GM23338 (cell line): Measurements from ENCODE around the gene FYTTD1. TPM values are rescaled to one million over a fixed set of nuclear protein-coding genes. Genes with fewer than 3 reads are reported as not detected.

Experiments
- ATAC-seq: fragments of 200-7000 bp; cut with Tn5 transposase; 3 replicates; pipeline ENCODE4 v1.9.1; 2020
- DNase-seq: peaks from one replicate; pipeline ENCODE4 v3.0.0-alpha.2; 2015; ENCODE audit warnings: low spot score
- H2AFZ ChIP-seq: fragments of 200-600 bp; sonication (generic); 2 replicates; pipeline ENCODE4 v1.8.0; 2016; ENCODE audit warnings: antibody characterized with exemption, mild to moderate bottlenecking, moderate library complexity
- H3F3A ChIP-seq: fragments of 200-600 bp; sonication (generic); replicated peaks from 2 replicates; pipeline ENCODE4 v1.8.0; 2017; ENCODE audit warnings: antibody characterized with exemption, mixed run types, low read depth
- H3K27ac ChIP-seq: fragments of 200-600 bp; sonication (generic); 2 replicates; pipeline ENCODE4 v1.6.1; 2016; ENCODE audit warnings: low read depth
- H3K27me3 ChIP-seq: fragments of 200-600 bp; sonication (generic); 2 replicates; pipeline ENCODE4 v1.8.0; 2016; ENCODE audit warnings: mild to moderate bottlenecking, mixed run types, moderate library complexity; ENCODE audit not compliant: insufficient read depth
- H3K36me3 ChIP-seq: fragments of 200-600 bp; sonication (generic); 2 replicates; pipeline ENCODE4 v1.8.0; 2016; ENCODE audit warnings: mild to moderate bottlenecking; ENCODE audit not compliant: insufficient read depth
- H3K4me1 ChIP-seq: fragments of 200-600 bp; sonication (generic); 2 replicates; pipeline ENCODE4 v1.8.0; 2016; ENCODE audit warnings: mild to moderate bottlenecking, moderate library complexity; ENCODE audit not compliant: insufficient read depth
- H3K4me2 ChIP-seq: fragments of 200-600 bp; sonication (generic); 2 replicates; pipeline ENCODE4 v1.7.1; 2017; ENCODE audit warnings: mixed run types
- H3K4me3 ChIP-seq: fragments of 200-600 bp; sonication (generic); 2 replicates; pipeline ENCODE4 v1.6.1; 2016; ENCODE audit warnings: mixed run types
- H3K79me2 ChIP-seq: fragments of 200-600 bp; sonication (generic); replicated peaks from 2 replicates; pipeline ENCODE4 v1.8.0; 2017; ENCODE audit warnings: mild to moderate bottlenecking; ENCODE audit not compliant: insufficient read depth
- H3K9me2 ChIP-seq: fragments of 200-600 bp; sonication (generic); 2 replicates; pipeline ENCODE4 v1.8.0; 2017; ENCODE audit not compliant: insufficient read depth
- H4K20me1 ChIP-seq: fragments of 200-600 bp; sonication (generic); replicated peaks from 2 replicates; pipeline ENCODE4 v1.8.0; 2017; ENCODE audit warnings: mild to moderate bottlenecking; ENCODE audit not compliant: insufficient read depth
- H3K27ac Mint-ChIP-seq: 2 replicates; pipeline ENCODE4 v1.8.0; 2020; ENCODE audit warnings: inconsistent platforms, mild to moderate bottlenecking, moderate library complexity, mixed read lengths
- H3K27me3 Mint-ChIP-seq: 3 replicates; pipeline ENCODE4 v1.8.0; 2022; ENCODE audit warnings: low read depth, mild to moderate bottlenecking, moderate library complexity, mixed read lengths, inconsistent platforms; ENCODE audit not compliant: insufficient read depth, poor library complexity
- H3K36me3 Mint-ChIP-seq: 3 replicates; pipeline ENCODE4 v1.8.0; 2021; ENCODE audit warnings: low read depth, mild to moderate bottlenecking, inconsistent platforms, moderate library complexity, mixed read lengths
- H3K4me1 Mint-ChIP-seq: 3 replicates; pipeline ENCODE4 v1.8.0; 2020; ENCODE audit warnings: mild to moderate bottlenecking, inconsistent platforms, mixed read lengths
- H3K4me3 Mint-ChIP-seq: 3 replicates; pipeline ENCODE4 v1.8.0; 2021; ENCODE audit warnings: moderate library complexity, mild to moderate bottlenecking, inconsistent platforms, mixed read lengths
- H3K9me3 Mint-ChIP-seq: 3 replicates; pipeline ENCODE4 v1.8.0; 2020; ENCODE audit warnings: moderate library complexity, mild to moderate bottlenecking, inconsistent platforms, mixed read lengths
- CREB1 ChIP-seq: fragments of 250-450 bp; sonication (Bioruptor Pico); IDR thresholded peaks from 2 replicates; pipeline ENCODE4 v1.5.0; 2020; ENCODE audit warnings: low read depth, mild to moderate bottlenecking, moderate library complexity
- EZH2 ChIP-seq: fragments of 200-600 bp; sonication (generic); IDR thresholded peaks from one replicate; pipeline ENCODE4 v1.8.0; 2017; ENCODE audit warnings: antibody characterized with exemption, mild to moderate bottlenecking, low read depth; ENCODE audit not compliant: unreplicated experiment
- EZH2phosphoT487 ChIP-seq: fragments of 200-600 bp; sonication (generic); IDR thresholded peaks from one replicate; pipeline ENCODE4 v1.8.1; 2018; ENCODE audit warnings: antibody characterized with exemption; ENCODE audit not compliant: unreplicated experiment
- JUNB ChIP-seq: IDR thresholded peaks from one replicate; pipeline ENCODE4 v1.6.1; 2016; ENCODE audit warnings: antibody characterized with exemption; ENCODE audit not compliant: unreplicated experiment
- NANOG ChIP-seq: IDR thresholded peaks from 2 replicates; pipeline ENCODE4 v1.6.1; 2016; ENCODE audit warnings: antibody characterized with exemption, borderline replicate concordance
- POLR2AphosphoS5 ChIP-seq: IDR thresholded peaks from 2 replicates; pipeline ENCODE4 v1.6.1; 2016; ENCODE audit warnings: antibody characterized with exemption, low read depth
- STAT1 ChIP-seq: IDR thresholded peaks from one replicate; pipeline ENCODE4 v1.6.1; 2016; ENCODE audit warnings: antibody characterized with exemption; ENCODE audit not compliant: unreplicated experiment
- ZNF114 ChIP-seq: fragments of 250-450 bp; sonication (Bioruptor Pico); IDR thresholded peaks from 2 replicates; pipeline ENCODE4 v1.5.0; 2020; ENCODE audit warnings: mild to moderate bottlenecking, moderate library complexity
- ZNF331 ChIP-seq: fragments of 250-450 bp; sonication (Bioruptor Pico); IDR thresholded peaks from 2 replicates; pipeline ENCODE4 v1.5.0; 2020; ENCODE audit warnings: low read depth, mild to moderate bottlenecking, moderate library complexity
- polyA plus RNA-seq: library from polyadenylated mRNA; unstranded; fragments of >200 nt; fragmentation: Nextera tagmentation; extraction: Ambion mirVana; gene quantifications from 2 replicates; pipeline ENCODE4 v1.2.1, GENCODE V29; 2016
- total RNA-seq: library from RNA; depleted of rRNA; stranded (reverse); fragments of >200 nt; shearing (Covaris generic); gene quantifications from 2 replicates; pipeline ENCODE4 v1.2.3, GENCODE V29; 2014
- TF ChIP-seq, protein P1 (sequence below), 2 experiments: fragments of 200-600 bp in 1 of 2; sonication (generic) in 1 of 2; conservative IDR thresholded peaks; 2 replicates each; pipeline versions ENCODE4 v1.5.1 to v1.6.1; 2016 to 2017; ENCODE audit warnings: antibody characterized with exemption in 2 of 2, low read depth in 2 of 2, mild to moderate bottlenecking in 2 of 2, moderate library complexity in 1 of 2
- TF ChIP-seq, protein P2 (sequence below): IDR thresholded peaks from 2 replicates; pipeline ENCODE4 v1.6.1; 2016; ENCODE audit warnings: antibody characterized with exemption
- TF ChIP-seq, protein P3 (sequence below): fragments of 250-450 bp; sonication (Bioruptor Pico); IDR thresholded peaks from 2 replicates; pipeline ENCODE4 v1.5.0; 2020; ENCODE audit warnings: mild to moderate bottlenecking, moderate library complexity

Gene FYTTD1
- total and polyA plus RNA-seq, 2 experiments from 2014 or later: 13.7 to 14.8 TPM

DNA sequence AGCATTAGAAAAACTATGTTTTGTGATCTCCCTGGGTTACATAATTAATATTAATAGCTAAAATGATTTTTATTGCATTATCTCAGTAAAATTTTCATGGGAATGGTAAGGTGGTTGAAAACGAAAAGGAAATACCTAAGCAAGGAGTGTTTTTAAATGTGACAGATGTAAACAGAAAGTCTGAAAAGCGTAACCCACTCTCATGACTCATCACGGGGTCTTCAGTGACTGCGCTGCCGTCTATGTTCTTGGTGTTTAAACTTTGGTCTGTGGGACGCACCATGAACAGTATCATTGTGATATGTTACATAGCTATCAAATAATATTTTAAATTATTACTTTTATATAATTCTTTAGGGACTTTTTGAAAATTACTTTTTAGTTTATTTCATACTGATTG lies 61.2 kb downstream of the FYTTD1 start:
- H4K20me1 ChIP-seq: peaks cover 34% of the 10 kb centered on the region
- no peaks in the 10 kb centered on the region for H3K9me2 ChIP-seq
- no peak overlapping the region for H3K4me3 Mint-ChIP-seq
- H3K27ac Mint-ChIP-seq: no peak overlapping the region
- H3K4me2 ChIP-seq: no peak overlapping the region
- H3K79me2 ChIP-seq: peaks cover 99% of the 10 kb centered on the region
- H3K27me3 ChIP-seq: no peaks in the 10 kb centered on the region
- H3K27ac ChIP-seq: no peak overlapping the region
- no peak for DNase-seq
- H3K4me1 Mint-ChIP-seq: peaks cover 16% of the 10 kb centered on the region
- ATAC-seq: no peak
- no peak for TF ChIP-seq STAT1
- TF ChIP-seq, protein P1, sequence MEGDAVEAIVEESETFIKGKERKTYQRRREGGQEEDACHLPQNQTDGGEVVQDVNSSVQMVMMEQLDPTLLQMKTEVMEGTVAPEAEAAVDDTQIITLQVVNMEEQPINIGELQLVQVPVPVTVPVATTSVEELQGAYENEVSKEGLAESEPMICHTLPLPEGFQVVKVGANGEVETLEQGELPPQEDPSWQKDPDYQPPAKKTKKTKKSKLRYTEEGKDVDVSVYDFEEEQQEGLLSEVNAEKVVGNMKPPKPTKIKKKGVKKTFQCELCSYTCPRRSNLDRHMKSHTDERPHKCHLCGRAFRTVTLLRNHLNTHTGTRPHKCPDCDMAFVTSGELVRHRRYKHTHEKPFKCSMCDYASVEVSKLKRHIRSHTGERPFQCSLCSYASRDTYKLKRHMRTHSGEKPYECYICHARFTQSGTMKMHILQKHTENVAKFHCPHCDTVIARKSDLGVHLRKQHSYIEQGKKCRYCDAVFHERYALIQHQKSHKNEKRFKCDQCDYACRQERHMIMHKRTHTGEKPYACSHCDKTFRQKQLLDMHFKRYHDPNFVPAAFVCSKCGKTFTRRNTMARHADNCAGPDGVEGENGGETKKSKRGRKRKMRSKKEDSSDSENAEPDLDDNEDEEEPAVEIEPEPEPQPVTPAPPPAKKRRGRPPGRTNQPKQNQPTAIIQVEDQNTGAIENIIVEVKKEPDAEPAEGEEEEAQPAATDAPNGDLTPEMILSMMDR (conservative IDR thresholded peaks at IDR 0.05; ENCODE audit: low read depth in 2 of 2): no peak
- no peak for TF ChIP-seq EZH2
- TF ChIP-seq POLR2AphosphoS5: no peak
- TF ChIP-seq, protein P2, sequence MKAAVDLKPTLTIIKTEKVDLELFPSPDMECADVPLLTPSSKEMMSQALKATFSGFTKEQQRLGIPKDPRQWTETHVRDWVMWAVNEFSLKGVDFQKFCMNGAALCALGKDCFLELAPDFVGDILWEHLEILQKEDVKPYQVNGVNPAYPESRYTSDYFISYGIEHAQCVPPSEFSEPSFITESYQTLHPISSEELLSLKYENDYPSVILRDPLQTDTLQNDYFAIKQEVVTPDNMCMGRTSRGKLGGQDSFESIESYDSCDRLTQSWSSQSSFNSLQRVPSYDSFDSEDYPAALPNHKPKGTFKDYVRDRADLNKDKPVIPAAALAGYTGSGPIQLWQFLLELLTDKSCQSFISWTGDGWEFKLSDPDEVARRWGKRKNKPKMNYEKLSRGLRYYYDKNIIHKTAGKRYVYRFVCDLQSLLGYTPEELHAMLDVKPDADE: no peak
- no peak for TF ChIP-seq JUNB
- TF ChIP-seq CREB1 (CRISPR knock-in tag): no peak
- H2AFZ ChIP-seq: no peak overlapping the region
- H3K36me3 Mint-ChIP-seq: peaks cover 9% of the 10 kb centered on the region; the same call in 1 of the 3 replicates
- H3K36me3 ChIP-seq: no peaks in the 10 kb centered on the region
- peaks cover 2% of the 10 kb centered on the region for H3K27me3 Mint-ChIP-seq
- H3K4me3 ChIP-seq: no peak overlapping the region
- H3F3A ChIP-seq: no peaks in the 10 kb centered on the region
- H3K9me3 Mint-ChIP-seq: no peaks in the 10 kb centered on the region; the same call in 2 of the 3 replicates
- peaks cover 19% of the 10 kb centered on the region for H3K4me1 ChIP-seq

DNA sequence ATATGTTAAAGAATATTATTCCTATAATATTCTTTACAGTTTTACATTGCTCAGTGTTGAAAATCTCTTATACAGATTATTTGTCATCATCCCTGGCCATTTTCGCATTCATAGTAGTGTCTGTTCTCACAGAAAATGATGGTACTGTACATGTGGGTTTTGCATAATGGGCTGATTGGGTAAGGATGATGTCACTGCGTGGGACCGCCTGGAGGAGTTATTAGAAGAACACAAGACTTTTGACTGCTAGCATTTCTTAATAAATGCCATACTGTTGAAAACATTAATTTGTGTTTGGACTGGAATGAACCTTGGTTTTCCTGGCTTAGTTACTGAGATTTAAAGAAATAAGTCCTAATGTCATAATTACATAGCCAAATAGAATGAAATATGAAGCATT lies 61.7 kb downstream of the FYTTD1 start:
- Mint-ChIP-seq H3K27ac (no peak overlapping the region), H3K9me3 (no peaks in the 10 kb centered on the region; the same call in 2 of the 3 replicates), H3K4me1 (peaks cover 16% of the 10 kb centered on the region), H3K27me3 (peaks cover 2% of the 10 kb centered on the region), H3K4me3 (no peak overlapping the region), H3K36me3 (peaks cover 6% of the 10 kb centered on the region; the same call in 1 of the 3 replicates)
- H3K27me3 ChIP-seq: no peaks in the 10 kb centered on the region
- H4K20me1 ChIP-seq: peaks cover 34% of the 10 kb centered on the region
- no peaks in the 10 kb centered on the region for H3K9me2 ChIP-seq
- no peaks in the 10 kb centered on the region for H3F3A ChIP-seq
- peaks cover 99% of the 10 kb centered on the region for H3K79me2 ChIP-seq
- no peak overlapping the region for H2AFZ ChIP-seq
- DNase-seq (no peak), ATAC-seq (no peak)
- no peak overlapping the region for H3K4me2 ChIP-seq
- H3K4me3 ChIP-seq: no peak overlapping the region
- H3K4me1 ChIP-seq: peaks cover 19% of the 10 kb centered on the region
- H3K36me3 ChIP-seq: no peaks in the 10 kb centered on the region
- no peak overlapping the region for H3K27ac ChIP-seq
- TF ChIP-seq EZH2phosphoT487 (no peak), STAT1 (no peak), JUNB (no peak), EZH2 (no peak), CREB1 (CRISPR knock-in tag) (no peak), ZNF331 (CRISPR knock-in tag) (no peak), ZNF114 (CRISPR knock-in tag) (no peak), NANOG (no peak)
- TF ChIP-seq, protein P2: no peak
- TF ChIP-seq, protein P3, sequence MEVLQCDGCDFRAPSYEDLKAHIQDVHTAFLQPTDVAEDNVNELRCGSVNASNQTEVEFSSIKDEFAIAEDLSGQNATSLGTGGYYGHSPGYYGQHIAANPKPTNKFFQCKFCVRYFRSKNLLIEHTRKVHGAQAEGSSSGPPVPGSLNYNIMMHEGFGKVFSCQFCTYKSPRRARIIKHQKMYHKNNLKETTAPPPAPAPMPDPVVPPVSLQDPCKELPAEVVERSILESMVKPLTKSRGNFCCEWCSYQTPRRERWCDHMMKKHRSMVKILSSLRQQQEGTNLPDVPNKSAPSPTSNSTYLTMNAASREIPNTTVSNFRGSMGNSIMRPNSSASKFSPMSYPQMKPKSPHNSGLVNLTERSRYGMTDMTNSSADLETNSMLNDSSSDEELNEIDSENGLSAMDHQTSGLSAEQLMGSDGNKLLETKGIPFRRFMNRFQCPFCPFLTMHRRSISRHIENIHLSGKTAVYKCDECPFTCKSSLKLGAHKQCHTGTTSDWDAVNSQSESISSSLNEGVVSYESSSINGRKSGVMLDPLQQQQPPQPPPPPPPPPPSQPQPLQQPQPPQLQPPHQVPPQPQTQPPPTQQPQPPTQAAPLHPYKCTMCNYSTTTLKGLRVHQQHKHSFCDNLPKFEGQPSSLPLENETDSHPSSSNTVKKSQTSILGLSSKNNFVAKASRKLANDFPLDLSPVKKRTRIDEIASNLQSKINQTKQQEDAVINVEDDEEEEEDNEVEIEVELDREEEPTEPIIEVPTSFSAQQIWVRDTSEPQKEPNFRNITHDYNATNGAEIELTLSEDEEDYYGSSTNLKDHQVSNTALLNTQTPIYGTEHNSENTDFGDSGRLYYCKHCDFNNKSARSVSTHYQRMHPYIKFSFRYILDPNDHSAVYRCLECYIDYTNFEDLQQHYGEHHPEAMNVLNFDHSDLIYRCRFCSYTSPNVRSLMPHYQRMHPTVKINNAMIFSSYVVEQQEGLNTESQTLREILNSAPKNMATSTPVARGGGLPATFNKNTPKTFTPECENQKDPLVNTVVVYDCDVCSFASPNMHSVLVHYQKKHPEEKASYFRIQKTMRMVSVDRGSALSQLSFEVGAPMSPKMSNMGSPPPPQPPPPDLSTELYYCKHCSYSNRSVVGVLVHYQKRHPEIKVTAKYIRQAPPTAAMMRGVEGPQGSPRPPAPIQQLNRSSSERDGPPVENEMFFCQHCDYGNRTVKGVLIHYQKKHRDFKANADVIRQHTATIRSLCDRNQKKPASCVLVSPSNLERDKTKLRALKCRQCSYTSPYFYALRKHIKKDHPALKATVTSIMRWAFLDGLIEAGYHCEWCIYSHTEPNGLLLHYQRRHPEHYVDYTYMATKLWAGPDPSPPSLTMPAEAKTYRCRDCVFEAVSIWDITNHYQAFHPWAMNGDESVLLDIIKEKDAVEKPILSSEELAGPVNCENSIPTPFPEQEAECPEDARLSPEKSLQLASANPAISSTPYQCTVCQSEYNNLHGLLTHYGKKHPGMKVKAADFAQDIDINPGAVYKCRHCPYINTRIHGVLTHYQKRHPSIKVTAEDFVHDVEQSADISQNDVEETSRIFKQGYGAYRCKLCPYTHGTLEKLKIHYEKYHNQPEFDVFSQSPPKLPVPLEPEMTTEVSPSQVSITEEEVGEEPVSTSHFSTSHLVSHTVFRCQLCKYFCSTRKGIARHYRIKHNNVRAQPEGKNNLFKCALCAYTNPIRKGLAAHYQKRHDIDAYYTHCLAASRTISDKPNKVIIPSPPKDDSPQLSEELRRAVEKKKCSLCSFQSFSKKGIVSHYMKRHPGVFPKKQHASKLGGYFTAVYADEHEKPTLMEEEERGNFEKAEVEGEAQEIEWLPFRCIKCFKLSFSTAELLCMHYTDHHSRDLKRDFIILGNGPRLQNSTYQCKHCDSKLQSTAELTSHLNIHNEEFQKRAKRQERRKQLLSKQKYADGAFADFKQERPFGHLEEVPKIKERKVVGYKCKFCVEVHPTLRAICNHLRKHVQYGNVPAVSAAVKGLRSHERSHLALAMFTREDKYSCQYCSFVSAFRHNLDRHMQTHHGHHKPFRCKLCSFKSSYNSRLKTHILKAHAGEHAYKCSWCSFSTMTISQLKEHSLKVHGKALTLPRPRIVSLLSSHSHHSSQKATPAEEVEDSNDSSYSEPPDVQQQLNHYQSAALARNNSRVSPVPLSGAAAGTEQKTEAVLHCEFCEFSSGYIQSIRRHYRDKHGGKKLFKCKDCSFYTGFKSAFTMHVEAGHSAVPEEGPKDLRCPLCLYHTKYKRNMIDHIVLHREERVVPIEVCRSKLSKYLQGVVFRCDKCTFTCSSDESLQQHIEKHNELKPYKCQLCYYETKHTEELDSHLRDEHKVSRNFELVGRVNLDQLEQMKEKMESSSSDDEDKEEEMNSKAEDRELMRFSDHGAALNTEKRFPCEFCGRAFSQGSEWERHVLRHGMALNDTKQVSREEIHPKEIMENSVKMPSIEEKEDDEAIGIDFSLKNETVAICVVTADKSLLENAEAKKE: no peak
